8988T (cell line): ENCODE results near the gene RYR2.
A peak's percentile ranks its signal among the peaks of the same experiment; 100 is the strongest.
"Not testable (repeated sequence)": the region's sequence is repeated elsewhere in the genome, so short reads cannot be mapped to it uniquely, and the experiment has no call there.

Source experiments
- DNase-seq: peaks from one replicate; pipeline ENCODE4 v3.0.0; 2011

Gene RYR2

DNA sequence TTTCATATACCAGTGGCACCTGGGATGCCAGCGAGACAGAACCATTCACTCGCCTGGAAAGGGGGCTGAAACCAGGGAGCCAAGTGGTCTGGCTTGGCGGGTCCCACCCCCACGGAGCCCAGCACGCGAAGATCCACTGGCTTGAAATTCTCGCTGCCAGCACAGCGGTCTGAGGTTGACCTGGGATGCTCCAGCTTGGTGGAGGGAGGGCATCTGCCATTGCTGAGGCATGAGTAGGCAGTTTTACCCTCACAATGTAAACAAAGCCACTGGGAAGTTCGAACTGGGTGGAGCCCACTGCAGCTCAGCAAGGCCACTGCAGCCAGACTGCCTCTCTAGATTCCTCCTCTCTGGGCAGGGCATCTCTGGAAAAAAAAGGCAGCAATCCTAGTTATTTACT lies 778.6 kb downstream of the RYR2 start:
- DNase-seq = not testable (repeated sequence)

- DNase-seq = no peak
Measured at GRCh38 chr1:237832858-237833257, 790.9 kb downstream of the RYR2 start.

DNA sequence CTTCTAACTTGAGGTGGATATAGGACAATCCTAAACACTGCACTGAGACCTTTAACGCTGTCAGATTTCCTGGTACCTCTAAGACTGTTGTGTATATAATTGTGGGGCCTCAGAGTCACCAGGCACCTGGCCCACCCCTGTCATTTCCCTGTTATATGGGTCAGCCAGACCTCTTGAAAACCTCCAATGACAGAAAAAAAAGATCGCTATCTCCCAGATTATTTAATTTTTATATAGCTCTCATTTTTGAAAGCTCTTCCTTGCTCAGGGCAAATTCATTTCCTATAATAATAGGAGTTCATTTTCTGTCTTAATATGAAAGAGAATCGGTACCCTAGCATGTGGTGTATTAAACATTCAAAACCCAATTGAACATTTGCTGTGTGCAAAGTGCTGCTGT lies 792.1 kb downstream of the RYR2 start:
- DNase-seq = no peak

DNA sequence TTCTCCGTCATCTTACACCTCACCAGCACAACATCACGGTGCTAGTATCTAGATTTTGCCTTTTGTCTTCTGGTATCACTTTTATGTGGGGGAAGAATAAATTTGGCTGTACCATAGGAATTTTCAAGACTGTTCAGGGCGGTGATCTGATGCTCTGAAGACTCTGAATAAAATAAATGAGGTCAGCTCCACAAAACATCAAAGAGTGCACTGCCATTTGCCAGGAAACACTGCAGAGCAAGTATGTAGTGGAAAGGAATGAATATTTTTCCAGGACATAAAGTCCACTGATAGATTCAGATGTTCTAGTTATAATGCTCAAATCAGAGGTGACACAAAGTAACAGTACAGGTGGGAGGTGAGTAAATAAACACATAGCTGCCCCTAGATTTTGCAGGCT lies 792.5 kb downstream of the RYR2 start:
- DNase-seq = no peak

DNA sequence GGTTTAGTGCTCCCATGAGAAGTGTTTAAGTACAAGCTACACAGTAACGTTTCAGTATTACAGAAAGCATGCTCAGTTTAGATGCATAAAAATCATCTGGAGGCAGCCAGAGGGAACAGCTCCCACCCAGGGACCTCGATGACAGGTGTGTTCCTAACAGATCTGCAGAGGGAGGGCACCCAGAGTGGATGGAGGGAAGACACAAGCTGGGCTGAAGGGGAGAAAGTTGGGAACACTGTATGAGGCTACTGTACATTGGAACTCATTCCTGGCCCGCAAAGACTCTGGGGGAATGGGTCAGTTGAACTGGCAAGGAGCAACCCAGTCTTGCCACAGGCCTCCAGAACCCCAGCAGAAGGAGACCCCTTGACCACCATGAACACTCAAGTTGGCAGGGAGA lies 796.3 kb downstream of the RYR2 start:
- no peak for DNase-seq

DNA sequence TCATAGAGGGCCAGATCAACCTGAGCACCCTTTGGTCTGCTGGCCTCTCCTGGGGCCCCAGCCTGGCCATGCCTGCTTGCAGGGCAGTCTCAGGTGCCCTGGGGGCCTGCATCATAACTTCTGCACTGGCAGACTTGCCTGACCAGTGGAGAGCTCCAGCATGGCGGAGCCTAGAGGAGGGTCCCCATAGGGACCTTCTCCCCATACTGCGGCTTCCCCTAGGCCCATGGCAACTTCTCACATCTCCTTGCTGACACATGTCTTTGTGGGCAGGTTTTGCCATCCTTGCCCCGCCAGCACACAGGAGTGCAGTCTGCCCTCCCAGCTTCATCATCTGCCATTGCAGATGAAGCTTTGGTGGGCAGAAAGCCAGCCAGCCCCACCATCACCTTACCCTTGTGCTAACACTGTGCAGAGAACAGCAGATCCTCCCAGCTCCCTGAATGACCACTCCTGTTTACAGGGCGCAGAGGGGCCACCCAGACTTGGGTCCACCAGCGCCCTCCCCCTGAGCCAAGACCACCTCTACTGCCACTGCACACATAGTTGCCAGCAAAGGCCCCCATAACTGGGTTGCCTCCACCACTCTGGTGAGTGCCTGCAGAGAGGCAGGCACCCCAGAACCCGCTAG lies 797.0 kb downstream of the RYR2 start:
- no peak for DNase-seq

GRCh38 chr1:237841485-237841884 lies 799.5 kb downstream of the RYR2 start:
- DNase-seq = no peak

- not testable (repeated sequence) for DNase-seq
Measured at GRCh38 chr1:237843516-237843915, 801.5 kb downstream of the RYR2 start.

GRCh38 chr1:237851210-237851845 lies 809.3 kb downstream of the RYR2 start:
- DNase-seq = peak; percentile 20

DNA sequence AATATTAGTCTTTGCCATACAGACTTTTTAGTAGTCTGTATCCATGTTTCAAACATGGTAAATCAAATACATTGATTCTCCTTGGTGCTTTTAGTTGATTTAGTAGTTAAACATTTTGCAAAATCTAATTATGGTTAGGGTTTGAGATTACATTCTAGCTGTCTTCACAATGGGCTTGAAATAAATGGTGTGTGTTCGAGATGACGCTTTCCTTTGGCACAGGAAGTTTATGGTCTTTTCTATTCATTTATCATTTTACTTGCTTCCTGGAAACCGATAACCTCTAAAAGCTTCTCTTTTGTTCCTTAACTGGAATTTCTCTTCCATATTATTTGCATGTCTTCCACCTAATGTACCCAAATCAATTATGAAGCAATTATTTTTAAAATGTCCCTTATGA lies 810.4 kb downstream of the RYR2 start:
- DNase-seq = no peak

DNA sequence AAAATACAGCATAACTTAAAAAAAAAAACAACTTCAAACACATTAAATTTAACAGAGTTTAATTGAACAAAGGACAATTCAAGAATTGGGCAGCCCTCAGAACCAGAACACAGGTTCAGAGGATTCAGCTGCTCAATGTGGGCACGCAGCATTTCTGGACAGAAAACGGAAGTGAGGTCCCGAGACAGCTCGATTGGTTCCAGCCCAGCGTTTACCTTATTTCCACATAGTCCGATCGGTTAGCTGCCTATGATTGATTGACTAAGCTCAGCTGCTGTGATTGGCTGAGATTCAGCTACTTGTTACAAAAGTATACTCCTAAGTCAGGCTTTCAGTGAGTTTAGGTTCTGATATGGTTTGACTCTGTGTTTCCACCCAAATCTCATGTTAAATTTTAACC lies 815.5 kb downstream of the RYR2 start:
- DNase-seq = no peak

- no peak for DNase-seq
Measured at GRCh38 chr1:237858992-237859391, 817.0 kb downstream of the RYR2 start.

DNA sequence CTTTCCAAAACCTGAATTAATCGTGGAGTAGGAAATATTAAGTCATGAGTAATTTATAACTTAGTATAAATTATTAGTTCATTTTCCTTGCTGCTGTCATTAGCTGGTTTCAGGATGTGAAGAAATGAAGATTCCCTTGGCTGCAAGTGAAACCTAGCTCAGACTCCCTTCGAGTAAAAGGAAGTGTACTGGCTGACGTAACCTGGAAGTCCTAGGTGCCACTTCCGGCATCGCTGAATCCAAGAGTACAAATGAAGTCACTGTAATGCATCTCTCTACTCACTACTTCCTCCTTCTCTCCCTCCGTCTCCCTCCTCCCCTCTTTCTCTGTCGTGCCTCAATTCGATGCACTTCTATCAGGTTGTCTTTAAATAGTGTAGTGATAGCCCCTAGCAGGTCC lies 820.0 kb downstream of the RYR2 start:
- DNase-seq = no peak

DNA sequence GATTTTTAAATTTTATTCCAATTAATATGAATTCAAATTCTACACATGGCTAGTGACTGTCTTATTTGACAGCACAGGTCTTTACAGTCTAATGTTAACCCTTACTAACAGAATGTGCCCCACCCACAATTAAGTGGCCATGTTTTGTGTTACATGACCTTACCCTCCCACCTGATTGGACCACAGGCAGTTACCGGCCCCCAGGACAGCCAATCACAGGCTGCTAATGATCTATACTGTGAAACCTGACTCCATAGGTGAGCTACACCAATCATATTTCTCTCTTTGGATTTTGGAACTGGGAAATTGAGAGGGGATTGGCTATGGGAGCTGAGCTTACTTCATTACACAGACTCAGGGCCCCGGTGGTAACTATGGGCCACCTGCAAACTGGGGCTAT lies 821.2 kb downstream of the RYR2 start:
- DNase-seq = no peak

DNA sequence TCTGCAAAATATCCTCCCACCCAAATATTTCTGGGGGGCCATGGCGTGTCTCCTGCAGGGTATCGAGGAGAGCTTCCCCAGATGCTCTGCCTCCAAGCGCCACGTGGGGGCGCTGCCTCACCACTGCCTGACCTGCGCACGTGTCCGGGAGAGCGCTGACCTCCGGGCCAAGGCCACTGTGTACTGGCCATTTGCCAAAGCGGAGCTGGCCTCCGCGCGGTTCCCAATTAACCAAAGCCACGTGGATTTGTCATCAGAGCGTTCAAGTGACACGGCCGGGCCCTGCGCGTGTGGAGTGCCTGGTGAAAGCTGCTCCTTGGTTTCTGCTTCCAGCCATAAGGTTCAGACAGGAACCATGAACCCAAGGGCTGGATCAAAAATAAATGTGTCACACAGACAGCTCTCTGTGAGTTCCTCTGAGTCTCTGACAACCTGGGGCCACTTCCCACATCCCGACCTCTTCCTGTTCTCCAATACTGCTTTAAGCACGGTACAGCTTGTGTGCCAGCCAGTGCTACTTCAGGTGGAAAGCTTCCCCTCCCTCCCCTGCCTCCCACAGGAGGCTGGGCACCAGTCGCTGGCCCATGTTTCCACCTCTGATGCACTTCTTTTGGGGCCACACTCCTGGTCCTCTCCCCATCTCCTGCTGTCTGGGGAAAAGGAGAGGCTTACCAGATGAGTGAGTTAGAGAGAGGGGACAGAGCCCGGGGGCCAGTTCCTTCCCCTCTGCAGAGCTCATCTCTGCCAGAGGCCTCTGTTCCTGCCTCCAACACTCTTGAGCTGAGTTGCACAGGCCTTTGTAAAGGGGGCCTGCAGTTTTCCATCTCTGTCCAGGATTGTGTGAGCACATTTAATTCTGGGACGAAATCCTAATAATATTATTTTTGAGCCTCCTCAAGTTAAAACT lies 822.6 kb downstream of the RYR2 start:
- peak; percentile 18 for DNase-seq

- no peak for DNase-seq
Measured at GRCh38 chr1:237867380-237867888, 825.5 kb downstream of the RYR2 start.

GRCh38 chr1:237868817-237869600 lies 827.0 kb downstream of the RYR2 start:
- no peak for DNase-seq

DNA sequence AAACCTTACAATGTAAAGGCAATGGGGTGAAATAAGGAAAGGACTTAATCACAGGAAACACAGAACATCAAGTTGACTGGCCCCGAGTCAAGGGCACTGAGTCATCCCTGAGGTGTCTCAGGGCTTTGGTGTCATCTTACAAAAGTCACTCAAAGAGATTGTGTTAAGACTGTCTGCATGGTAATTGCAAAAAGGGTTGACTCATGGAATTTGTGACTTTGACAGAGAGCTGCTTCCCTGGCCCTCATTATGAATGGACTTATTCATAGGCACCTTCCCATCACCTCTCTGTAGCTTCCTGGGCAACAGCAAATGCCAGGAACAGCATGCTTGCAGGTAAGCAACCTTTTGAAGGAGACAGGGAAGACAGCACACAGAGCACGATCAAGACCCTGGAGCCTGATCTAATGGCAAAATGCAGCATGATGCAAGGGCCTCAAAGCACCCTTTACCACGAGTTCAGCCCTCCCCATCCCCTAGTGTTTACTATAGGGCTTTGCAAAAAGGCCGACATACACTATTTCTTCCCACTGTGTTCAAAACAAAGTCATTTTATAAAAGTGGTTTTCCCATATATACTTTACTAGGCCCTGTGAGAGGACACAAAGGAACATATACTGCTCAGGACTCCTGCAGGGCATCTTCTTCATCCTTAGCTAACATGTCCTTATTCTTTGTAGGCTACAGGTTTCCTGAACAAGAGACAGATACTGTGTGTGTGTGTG lies 831.7 kb downstream of the RYR2 start:
- DNase-seq = peak; percentile 32

DNA sequence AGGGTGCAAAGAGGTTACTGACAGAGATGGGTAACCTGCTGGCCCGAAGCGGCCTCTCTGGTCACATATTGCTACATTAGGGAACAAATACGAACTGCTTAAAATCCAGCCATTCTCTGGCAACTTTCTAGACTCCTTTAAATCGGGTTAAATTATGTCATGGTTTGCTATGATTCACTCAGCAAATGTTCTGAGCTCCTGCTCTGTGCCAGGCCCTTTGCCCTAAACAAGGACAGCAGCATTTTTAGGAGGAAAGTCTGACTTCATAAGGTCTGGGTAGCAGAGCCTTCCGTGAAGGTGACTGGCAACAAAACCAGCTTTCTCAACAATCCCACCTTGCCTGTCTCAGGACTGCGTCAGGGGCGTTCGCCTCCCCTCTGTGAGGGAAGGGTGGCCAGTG lies 833.3 kb downstream of the RYR2 start:
- DNase-seq = no peak

DNA sequence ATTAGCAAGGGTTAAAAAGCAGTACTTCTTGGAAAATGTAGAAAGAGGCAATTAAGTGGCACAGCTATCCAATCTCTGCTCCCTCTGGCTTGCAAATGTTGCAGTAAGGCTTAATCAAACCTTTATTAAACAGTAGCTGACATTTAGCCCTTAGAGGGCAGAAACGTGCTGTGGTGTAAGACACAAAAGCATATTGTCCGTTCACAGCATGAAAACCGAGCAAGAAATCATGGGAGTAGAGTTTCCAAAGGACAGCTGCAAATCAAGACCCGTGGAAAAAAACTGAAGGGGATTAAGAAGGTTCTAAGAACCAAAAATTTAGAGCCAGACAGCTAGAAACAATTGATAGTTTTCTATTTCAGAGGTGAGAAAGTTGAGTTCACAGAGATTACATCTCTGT lies 835.6 kb downstream of the RYR2 start:
- DNase-seq = no peak

- no peak for DNase-seq
Measured at GRCh38 chr1:237878406-237878805, 836.4 kb downstream of the RYR2 start.

GRCh38 chr1:237879195-237879594 lies 837.2 kb downstream of the RYR2 start:
- no peak for DNase-seq
